DMS 273 (cell line): ENCODE data around the gene NANOS1.
"Not testable (repeated sequence)": the region's sequence is repeated elsewhere in the genome, so short reads cannot be mapped to it uniquely, and the experiment has no call there.

Source experiments
- DNase-seq: peaks from one replicate; lab custom pipeline; 2025; ENCODE audit not compliant: unreplicated experiment; lab: John Stamatoyannopoulos, UW

NANOS1 gene

GRCh38 chr10:119006451-119007210 lies 22.9 kb upstream of the NANOS1 start:
- peak; percentile 62 for DNase-seq

GRCh38 chr10:119007211-119007574 lies 22.3 kb upstream of the NANOS1 start:
- DNase-seq, result peak; percentile 58

GRCh38 chr10:119020627-119020946 lies 8.9 kb upstream of the NANOS1 start:
- peak; percentile 51 for DNase-seq

GRCh38 chr10:119022846-119023552 lies 6.5 kb upstream of the NANOS1 start:
- DNase-seq, result peak; percentile 77

- no peak for DNase-seq
Measured at GRCh38 chr10:119023553-119023868, 6.0 kb upstream of the NANOS1 start.

GRCh38 chr10:119024882-119025281 lies 4.6 kb upstream of the NANOS1 start:
- no peak for DNase-seq

- DNase-seq, result peak; percentile 76
Measured at GRCh38 chr10:119025336-119025735, 4.2 kb upstream of the NANOS1 start.

- peak; percentile 32 for DNase-seq
Measured at GRCh38 chr10:119025776-119026175, 3.7 kb upstream of the NANOS1 start.

- DNase-seq, result no peak
Measured at GRCh38 chr10:119026301-119027110, 3.0 kb upstream of the NANOS1 start.

- not testable (repeated sequence) for DNase-seq
Measured at GRCh38 chr10:119028445-119028899, 1.0 kb upstream of the NANOS1 start.

- peak; percentile 96 for DNase-seq
Measured at GRCh38 chr10:119028900-119029612, 458 bp upstream of the NANOS1 start.

GRCh38 chr10:119030421-119031250 lies 1.1 kb downstream of the NANOS1 start:
- DNase-seq, result peak; percentile 86

- peak; percentile 56 for DNase-seq
Measured at GRCh38 chr10:119031496-119032059, 2.1 kb downstream of the NANOS1 start.

GRCh38 chr10:119039161-119039560 lies 9.6 kb downstream of the NANOS1 start:
- DNase-seq, result no peak

- no peak for DNase-seq
Measured at GRCh38 chr10:119041326-119041725, 11.8 kb downstream of the NANOS1 start.

GRCh38 chr10:119042169-119042568 lies 12.7 kb downstream of the NANOS1 start:
- DNase-seq, result no peak

- no peak for DNase-seq
Measured at GRCh38 chr10:119045561-119045960, 16.0 kb downstream of the NANOS1 start.

- no peak for DNase-seq
Measured at GRCh38 chr10:119049361-119049760, 19.8 kb downstream of the NANOS1 start.

GRCh38 chr10:119049777-119050176 lies 20.3 kb downstream of the NANOS1 start:
- no peak for DNase-seq

- no peak for DNase-seq
Measured at GRCh38 chr10:119051775-119052174, 22.3 kb downstream of the NANOS1 start.
